NCI-H1694 (cell line): Measurements from ENCODE around the gene TBC1D10A.

Source experiments
- DNase-seq: peaks from one replicate; lab custom pipeline; 2025; lab: John Stamatoyannopoulos, UW

TBC1D10A gene

DNA sequence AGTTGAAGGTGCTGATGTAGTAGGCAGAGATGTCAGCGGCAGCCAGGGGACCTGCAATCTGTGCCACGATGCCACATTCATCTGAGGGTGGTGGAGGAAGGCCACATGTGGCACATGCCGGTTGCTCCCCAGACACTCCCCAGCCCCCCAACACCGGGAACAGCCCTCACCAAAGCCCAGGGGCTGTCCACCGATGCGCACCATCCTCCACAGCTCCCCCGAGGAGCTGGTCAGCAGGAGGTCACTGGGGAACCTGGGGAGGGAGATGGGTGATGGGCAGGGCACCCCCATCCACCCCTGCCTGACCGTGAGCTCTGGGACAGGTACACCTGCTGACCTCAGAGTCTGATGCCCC is 40.9 kb downstream of the TBC1D10A start:
- no peak for DNase-seq

DNA sequence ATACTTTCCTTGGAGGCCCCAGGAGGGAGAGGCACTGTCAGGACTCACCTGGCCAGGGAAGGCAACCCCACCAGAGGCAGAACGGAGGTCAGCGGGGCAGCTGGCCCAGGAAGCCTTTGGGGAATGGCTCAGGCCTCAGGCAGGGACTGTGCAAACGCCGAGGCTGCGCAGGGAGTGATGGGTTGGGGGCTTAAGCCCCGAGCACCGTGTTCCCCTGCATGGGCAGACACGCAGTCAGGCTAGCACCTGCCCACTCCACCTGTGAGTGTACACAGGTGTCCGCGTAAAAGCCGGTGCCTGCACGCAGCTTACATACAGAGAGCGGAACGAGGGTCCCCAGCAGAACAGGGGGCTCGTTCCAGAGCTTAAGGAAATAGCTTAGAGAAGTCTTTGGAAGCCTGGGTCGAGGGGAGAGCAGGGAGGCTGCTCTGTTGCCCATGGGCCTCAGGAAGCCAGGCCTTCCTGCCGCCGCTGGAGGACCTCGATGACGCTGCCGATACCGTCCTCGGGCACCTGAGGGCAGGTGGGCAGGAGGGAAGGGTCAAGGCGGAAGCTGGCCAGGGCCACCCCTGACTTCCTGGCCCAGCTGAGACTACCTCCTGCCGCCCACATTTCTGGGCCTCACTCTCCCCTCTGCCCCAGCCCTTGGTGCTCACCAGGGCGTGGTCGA is 41.4 kb downstream of the TBC1D10A start:
- no peak for DNase-seq

DNA sequence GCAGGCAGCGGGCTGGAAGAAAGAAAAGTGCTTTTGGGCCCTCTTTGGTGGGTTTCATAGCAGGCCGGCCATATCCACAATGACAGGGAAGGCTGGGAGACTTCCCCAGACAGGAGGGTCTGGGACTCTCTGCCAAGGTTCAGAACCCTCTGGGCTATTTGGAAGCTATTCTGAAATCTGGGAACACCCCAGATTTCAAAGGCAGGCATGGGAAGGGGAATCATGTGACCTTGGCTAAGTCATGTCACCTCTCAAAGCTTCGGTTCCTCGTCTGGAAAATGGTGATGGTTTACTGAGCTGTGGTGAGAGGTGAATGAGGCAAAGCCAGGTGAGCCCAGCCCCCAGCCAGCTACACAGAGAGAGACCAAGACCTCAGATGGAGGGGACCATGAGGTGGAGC is 42.1 kb downstream of the TBC1D10A start:
- DNase-seq = no peak

- DNase-seq = no peak
Observed at GRCh38 chr22:30284172-30284571, 42.6 kb downstream of the TBC1D10A start.

GRCh38 chr22:30283342-30283741 is 43.4 kb downstream of the TBC1D10A start:
- no peak for DNase-seq

DNA sequence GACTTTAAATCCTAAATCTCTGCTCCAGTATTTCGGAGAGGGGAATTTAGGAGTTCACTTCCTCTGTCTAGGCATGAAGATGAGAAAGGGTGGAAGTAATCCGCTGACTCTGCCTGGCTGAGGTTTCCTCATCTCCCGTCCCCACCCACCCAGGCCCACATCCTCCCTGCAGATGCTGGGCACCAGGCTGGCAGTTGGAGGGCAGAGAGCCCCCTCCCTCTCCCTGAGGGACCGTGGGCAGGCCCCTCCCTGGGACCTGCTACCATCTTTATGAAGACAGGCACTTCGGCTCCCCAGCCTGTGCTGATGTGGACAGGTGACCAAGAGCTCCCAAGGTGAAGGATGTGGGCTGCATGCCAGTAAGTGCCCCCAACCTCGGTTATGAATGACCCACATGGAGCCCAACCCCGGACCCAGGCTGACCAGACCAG is 44.1 kb downstream of the TBC1D10A start:
- no peak for DNase-seq

DNA sequence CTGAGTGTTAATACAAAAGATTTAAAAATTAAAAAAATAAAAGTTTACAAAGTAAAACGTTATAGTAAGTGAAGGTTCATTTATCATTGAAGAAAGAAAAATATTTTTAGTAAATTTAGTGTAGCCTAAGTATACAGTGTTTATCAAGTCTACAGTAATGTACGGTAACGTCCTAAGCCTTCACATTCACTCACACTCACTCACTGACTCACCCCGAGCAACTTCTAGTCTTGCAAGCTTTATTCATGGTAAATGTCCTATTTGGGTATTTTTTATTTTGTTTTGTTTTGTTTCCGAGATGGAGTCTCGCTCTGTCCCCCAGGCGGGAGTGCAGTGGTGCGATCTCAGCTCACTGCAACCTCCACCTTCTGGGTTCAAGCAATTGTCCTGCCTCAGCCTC is 46.2 kb downstream of the TBC1D10A start:
- DNase-seq = no peak

GRCh38 chr22:30279932-30280331 is 46.8 kb downstream of the TBC1D10A start:
- no peak for DNase-seq

GRCh38 chr22:30279046-30279788 is 47.5 kb downstream of the TBC1D10A start:
- DNase-seq = no peak

DNA sequence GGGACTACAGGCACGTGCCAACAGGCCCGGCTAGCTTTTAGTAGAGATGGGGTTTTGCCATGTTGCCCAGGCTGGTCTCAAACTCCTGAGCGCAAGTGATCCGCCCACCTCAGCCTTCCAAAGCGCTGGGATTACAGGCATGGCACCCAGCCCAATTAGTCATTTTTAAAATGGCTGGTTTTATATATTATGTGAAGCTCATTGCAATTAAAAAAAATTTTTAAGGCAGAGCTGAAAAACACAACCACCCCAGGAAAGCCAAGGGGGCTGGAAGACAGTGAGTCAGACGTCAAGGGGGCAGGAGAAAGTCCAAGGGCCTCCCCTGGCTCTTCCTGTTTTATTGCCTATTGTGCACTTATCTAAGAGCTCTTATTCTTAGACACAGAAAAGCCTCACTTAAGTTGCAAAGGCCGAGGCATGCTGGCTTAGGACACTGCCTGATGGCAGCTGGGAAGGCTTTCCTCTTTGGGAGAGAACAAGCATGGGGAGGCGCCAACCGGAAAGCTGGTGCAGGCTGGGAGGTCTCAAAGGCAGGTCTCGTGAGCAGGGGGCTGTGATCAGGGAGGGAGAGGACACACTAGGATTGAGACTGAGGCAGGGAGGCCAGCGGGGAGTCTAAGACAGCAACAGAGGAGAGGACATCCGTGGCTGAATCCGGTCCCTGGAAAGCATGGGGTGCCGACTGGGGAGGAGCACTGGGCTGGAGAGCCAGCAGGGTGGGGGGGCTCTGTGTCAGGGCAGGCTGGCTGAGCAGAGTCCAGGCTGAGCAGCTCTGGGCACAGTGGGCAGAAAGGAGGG is 49.0 kb downstream of the TBC1D10A start:
- no peak for DNase-seq

- DNase-seq = no peak
Observed at GRCh38 chr22:30276039-30276438, 50.7 kb downstream of the TBC1D10A start.

GRCh38 chr22:30275625-30276024 is 51.1 kb downstream of the TBC1D10A start:
- DNase-seq = no peak

DNA sequence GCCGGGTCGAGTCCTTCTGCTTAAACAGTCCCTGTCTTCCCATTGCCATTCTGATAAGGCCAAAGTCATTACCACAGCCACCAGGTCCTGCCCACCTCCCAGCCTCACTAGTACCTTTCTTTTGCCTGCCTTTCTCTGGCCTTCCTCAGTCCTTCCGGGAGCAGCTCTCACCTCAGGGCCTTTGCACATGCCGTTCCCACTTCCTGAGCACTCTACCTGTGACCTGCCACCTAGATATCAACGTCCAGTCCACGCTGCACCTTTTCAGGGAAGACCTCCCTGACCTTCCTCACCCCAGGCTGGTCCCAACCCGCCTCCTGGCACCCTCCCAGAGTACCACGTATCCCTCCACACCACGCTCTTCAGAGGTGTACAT is 52.3 kb downstream of the TBC1D10A start:
- no peak for DNase-seq

GRCh38 chr22:30273711-30274436 is 52.9 kb downstream of the TBC1D10A start:
- no peak for DNase-seq

DNA sequence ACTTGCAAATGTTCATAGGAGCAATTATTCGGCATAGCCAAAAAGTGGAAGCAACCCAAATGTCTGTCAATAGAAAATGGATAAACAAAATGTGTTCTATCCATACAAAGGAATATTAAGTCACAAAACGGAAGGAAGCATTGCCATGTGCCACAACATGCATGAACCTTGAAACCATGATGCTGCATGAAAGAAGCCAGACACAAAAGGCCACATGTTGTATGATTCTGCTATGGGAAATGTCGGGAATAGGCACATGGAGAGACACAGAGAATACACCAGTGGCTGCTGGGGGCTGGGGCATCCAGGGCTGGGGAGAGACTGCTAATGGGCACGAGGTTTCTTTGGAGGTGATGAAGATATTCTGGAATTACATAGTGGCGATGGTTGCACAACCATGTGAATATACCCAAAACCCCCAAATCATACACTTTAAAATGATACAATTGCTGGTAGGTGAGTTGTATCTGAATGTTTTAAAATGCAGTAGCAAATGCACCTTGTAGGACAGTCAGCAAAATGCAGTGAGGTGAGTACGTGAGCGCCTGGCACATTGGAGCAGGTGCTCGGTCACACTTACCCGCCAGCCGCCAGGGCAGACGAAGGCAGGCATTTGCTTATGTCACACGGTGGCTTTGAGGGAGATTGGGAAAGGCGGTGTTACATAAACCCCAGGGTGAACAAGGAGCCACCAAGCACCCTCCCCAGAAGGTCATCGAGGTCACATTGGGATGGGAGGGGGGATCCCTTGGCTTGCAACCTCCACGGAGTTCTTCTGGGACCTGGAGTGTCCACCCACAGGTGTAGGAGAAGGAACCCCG is 53.8 kb downstream of the TBC1D10A start:
- no peak for DNase-seq

- DNase-seq = no peak
Observed at GRCh38 chr22:30270832-30271231, 55.9 kb downstream of the TBC1D10A start.

DNA sequence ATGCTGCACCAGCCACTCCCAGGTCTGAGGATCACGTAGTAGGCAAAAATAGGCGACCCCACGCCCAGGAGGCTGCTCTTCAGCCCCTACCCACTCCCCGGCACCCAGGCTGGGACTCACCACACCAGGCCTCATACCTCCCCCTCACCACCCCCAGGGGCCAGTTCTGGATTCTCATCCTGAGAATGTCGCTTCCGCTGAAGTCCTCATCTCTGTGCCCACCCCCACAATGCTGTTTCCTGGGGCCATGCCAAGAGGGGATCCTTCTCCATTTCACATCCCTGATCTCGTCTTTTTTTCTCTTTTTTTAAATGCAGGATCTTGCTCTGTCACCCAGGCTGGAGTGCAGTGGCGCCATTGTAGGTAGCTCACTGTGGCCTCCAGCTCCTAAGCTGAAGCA is 58.4 kb downstream of the TBC1D10A start:
- DNase-seq = no peak

GRCh38 chr22:30267382-30268302 is 59.1 kb downstream of the TBC1D10A start:
- no peak for DNase-seq

- no peak for DNase-seq
Observed at GRCh38 chr22:30266445-30267381, 60.0 kb downstream of the TBC1D10A start, which contains the start of gene OSM. TSS of gene OSM (minus strand) at chr22:30266851. CDS start at chr22:30266799, 52 bp downstream.
